HEK293 (cell line): ENCODE measurements around the gene ANAPC16.

ENCODE experiments used
- AEBP2 ChIP-seq: fragments of 450-650 bp; formaldehyde crosslinking; IDR thresholded peaks from 2 replicates; pipeline ENCODE4 v1.5.1; 2016; ENCODE audit warnings: missing biosample characterization, missing genetic modification characterization, borderline replicate concordance
- FEZF1 ChIP-seq: fragments of 450-650 bp; formaldehyde crosslinking; IDR thresholded peaks from 2 replicates; pipeline ENCODE4 v1.5.1; 2016; ENCODE audit warnings: missing biosample characterization, missing genetic modification characterization
- GFI1B ChIP-seq: fragments of 450-650 bp; formaldehyde crosslinking; IDR thresholded peaks from 2 replicates; pipeline ENCODE4 v1.5.1; 2016; ENCODE audit warnings: missing biosample characterization, missing genetic modification characterization
- KLF7 ChIP-seq: fragments of 450-650 bp; formaldehyde crosslinking; IDR thresholded peaks from 2 replicates; pipeline ENCODE4 v1.5.1; 2016; ENCODE audit warnings: missing biosample characterization, missing genetic modification characterization, borderline replicate concordance
- MYNN ChIP-seq: fragments of 450-650 bp; formaldehyde crosslinking; IDR thresholded peaks from 2 replicates; pipeline ENCODE4 v1.5.1; 2016; ENCODE audit warnings: missing biosample characterization, missing genetic modification characterization, borderline replicate concordance
- SP3 ChIP-seq: fragments of 450-650 bp; formaldehyde crosslinking; IDR thresholded peaks from 2 replicates; pipeline ENCODE4 v1.5.1; 2016; ENCODE audit warnings: missing biosample characterization, missing genetic modification characterization
- TSHZ1 ChIP-seq: fragments of 450-650 bp; formaldehyde crosslinking; IDR thresholded peaks from 2 replicates; pipeline ENCODE4 v1.5.1; 2016; ENCODE audit warnings: missing biosample characterization, missing genetic modification characterization, borderline replicate concordance
- WT1 ChIP-seq: fragments of 450-650 bp; formaldehyde crosslinking; IDR thresholded peaks from 2 replicates; pipeline ENCODE4 v1.5.1; 2016; ENCODE audit warnings: missing biosample characterization, missing genetic modification characterization
- ZBTB8A ChIP-seq: fragments of 450-650 bp; formaldehyde crosslinking; IDR thresholded peaks from 2 replicates; pipeline ENCODE4 v1.5.1; 2016; ENCODE audit warnings: missing biosample characterization, missing genetic modification characterization
- ZNF140 ChIP-seq: fragments of 450-650 bp; formaldehyde crosslinking; IDR thresholded peaks from 2 replicates; pipeline ENCODE4 v1.5.1; 2016; ENCODE audit warnings: missing biosample characterization, missing genetic modification characterization
- ZNF146 ChIP-seq: fragments of 450-650 bp; formaldehyde crosslinking; IDR thresholded peaks from 2 replicates; pipeline ENCODE4 v1.5.1; 2016; ENCODE audit warnings: missing biosample characterization, missing genetic modification characterization
- ZNF157 ChIP-seq: fragments of 450-650 bp; formaldehyde crosslinking; IDR thresholded peaks from 2 replicates; pipeline ENCODE4 v1.5.1; 2016; ENCODE audit warnings: missing biosample characterization, missing genetic modification characterization
- ZNF19 ChIP-seq: fragments of 450-650 bp; formaldehyde crosslinking; IDR thresholded peaks from 2 replicates; pipeline ENCODE4; 2016; ENCODE audit warnings: missing biosample characterization, missing genetic modification characterization, low read depth
- ZNF23 ChIP-seq: fragments of 450-650 bp; formaldehyde crosslinking; IDR thresholded peaks from 2 replicates; pipeline ENCODE4 v1.5.1; 2016; ENCODE audit warnings: missing biosample characterization, missing genetic modification characterization, borderline replicate concordance
- ZNF266 ChIP-seq: fragments of 450-650 bp; formaldehyde crosslinking; IDR thresholded peaks from 2 replicates; pipeline ENCODE4 v1.5.1; 2016; ENCODE audit warnings: missing biosample characterization, missing genetic modification characterization, low read depth
- ZNF354C ChIP-seq: fragments of 450-650 bp; formaldehyde crosslinking; IDR thresholded peaks from 2 replicates; pipeline ENCODE4 v1.5.1; 2016; ENCODE audit warnings: missing biosample characterization, missing genetic modification characterization, low read depth, borderline replicate concordance
- ZNF433 ChIP-seq: fragments of 450-650 bp; formaldehyde crosslinking; IDR thresholded peaks from 2 replicates; pipeline ENCODE4 v1.5.1; 2016; ENCODE audit warnings: missing biosample characterization, missing genetic modification characterization, low read depth
- ZNF530 ChIP-seq: fragments of 450-650 bp; formaldehyde crosslinking; IDR thresholded peaks from 2 replicates; pipeline ENCODE4 v1.5.1; 2016; ENCODE audit warnings: low read depth, missing biosample characterization, missing genetic modification characterization
- ZNF548 ChIP-seq: fragments of 450-650 bp; formaldehyde crosslinking; IDR thresholded peaks from 2 replicates; pipeline ENCODE4 v1.5.1; 2016; ENCODE audit warnings: missing biosample characterization, missing genetic modification characterization
- ZNF558 ChIP-seq: fragments of 450-650 bp; formaldehyde crosslinking; IDR thresholded peaks from 2 replicates; pipeline ENCODE4 v1.5.1; 2016; ENCODE audit warnings: missing biosample characterization, missing genetic modification characterization
- ZNF610 ChIP-seq: fragments of 450-650 bp; formaldehyde crosslinking; IDR thresholded peaks from 2 replicates; pipeline ENCODE4 v1.5.1; 2016; ENCODE audit warnings: missing biosample characterization, missing genetic modification characterization, borderline replicate concordance
- ZNF654 ChIP-seq: fragments of 450-650 bp; formaldehyde crosslinking; IDR thresholded peaks from 2 replicates; pipeline ENCODE4 v1.5.1; 2016; ENCODE audit warnings: low read depth, missing biosample characterization, missing genetic modification characterization
- ZNF664 ChIP-seq: fragments of 450-650 bp; formaldehyde crosslinking; IDR thresholded peaks from 2 replicates; pipeline ENCODE4 v1.5.1; 2016; ENCODE audit warnings: missing biosample characterization, missing genetic modification characterization
- ZNF791 ChIP-seq: fragments of 450-650 bp; formaldehyde crosslinking; IDR thresholded peaks from 2 replicates; pipeline ENCODE4 v1.5.1; 2016; ENCODE audit warnings: missing biosample characterization, missing genetic modification characterization
- ZSCAN4 ChIP-seq: fragments of 450-650 bp; formaldehyde crosslinking; IDR thresholded peaks from 2 replicates; pipeline ENCODE4 v1.5.1; 2017; ENCODE audit warnings: missing biosample characterization, missing genetic modification characterization
- TF ChIP-seq, protein P1 (sequence below): fragments of 450-650 bp; formaldehyde crosslinking; IDR thresholded peaks from 2 replicates; pipeline ENCODE4 v1.5.1; 2016; ENCODE audit warnings: missing biosample characterization, missing genetic modification characterization
- TF ChIP-seq, protein P2 (sequence below): fragments of 450-650 bp; formaldehyde crosslinking; IDR thresholded peaks from 2 replicates; pipeline ENCODE4 v1.5.1; 2016; ENCODE audit warnings: missing biosample characterization, missing genetic modification characterization

The ANAPC16 gene

DNA sequence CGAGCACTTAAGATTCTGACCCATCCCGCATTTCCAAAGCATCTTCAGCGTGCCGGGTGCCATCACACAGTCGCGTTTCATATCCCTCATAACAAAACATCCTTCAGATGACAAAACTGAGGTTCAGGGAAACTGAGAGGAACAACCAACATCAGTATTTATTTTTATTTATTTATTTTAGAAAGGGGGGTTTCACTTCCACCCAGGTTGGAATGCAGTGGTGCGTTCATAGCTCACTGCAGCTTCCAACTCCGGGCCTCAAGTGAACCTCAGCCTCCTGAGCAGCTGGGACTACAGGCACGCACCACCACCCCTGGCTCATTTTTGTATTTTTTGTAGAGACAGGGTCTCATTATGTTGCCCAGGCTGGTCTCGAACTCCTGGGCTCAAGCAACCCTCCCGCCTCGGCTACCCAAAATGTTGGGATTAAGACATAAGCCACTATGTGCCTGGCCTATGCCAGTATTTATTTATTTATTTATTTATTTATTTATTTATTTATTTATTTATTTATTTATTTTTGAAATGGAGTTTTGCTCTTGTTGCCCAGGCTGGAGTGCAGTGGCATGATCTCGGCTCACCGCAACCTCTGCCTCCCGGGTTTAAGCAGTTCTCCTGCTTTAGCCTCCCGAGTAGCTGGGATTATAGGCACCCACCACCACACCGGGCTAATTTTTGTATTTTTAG lies 33.5 kb downstream of the ANAPC16 start (continued):
- 0 out of 2 replicates have a peak, but pooled peaks have one; percentile 58 for TF ChIP-seq ZNF354C
- TF ChIP-seq ZNF266 (tag by site-specific recombination): peak; percentile 93
- peak; percentile 69; the same call in 1 of the 2 replicates for TF ChIP-seq GFI1B
- peak; percentile 38; the same call in 1 of the 2 replicates for TF ChIP-seq ZNF548 (tag by site-specific recombination)
- peak; percentile 87; the same call in 1 of the 2 replicates for TF ChIP-seq ZNF19 (tag by site-specific recombination)
- peak; percentile 76 for TF ChIP-seq ZNF791 (tag by site-specific recombination)
- TF ChIP-seq, protein P1, sequence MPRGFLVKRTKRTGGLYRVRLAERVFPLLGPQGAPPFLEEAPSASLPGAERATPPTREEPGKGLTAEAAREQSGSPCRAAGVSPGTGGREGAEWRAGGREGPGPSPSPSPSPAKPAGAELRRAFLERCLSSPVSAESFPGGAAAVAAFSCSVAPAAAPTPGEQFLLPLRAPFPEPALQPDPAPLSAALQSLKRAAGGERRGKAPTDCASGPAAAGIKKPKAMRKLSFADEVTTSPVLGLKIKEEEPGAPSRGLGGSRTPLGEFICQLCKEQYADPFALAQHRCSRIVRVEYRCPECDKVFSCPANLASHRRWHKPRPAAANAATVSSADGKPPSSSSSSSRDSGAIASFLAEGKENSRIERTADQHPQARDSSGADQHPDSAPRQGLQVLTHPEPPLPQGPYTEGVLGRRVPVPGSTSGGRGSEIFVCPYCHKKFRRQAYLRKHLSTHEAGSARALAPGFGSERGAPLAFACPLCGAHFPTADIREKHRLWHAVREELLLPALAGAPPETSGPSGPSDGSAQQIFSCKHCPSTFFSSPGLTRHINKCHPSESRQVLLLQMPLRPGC (tag by site-specific recombination): peak; percentile 43; the same call in 1 of the 2 replicates
- peak; percentile 53; the same call in 1 of the 2 replicates for TF ChIP-seq TSHZ1 (tag by site-specific recombination)
- TF ChIP-seq ZNF558 (tag by site-specific recombination): peak; percentile 93
- peak; percentile 97 for TF ChIP-seq ZNF433 (tag by site-specific recombination)
- peak; percentile 53 for TF ChIP-seq ZNF654 (tag by site-specific recombination)
- TF ChIP-seq SP3: 0 out of 2 replicates have a peak, but pooled peaks have one; percentile 32
- peak; percentile 28; the same call in 1 of the 2 replicates for TF ChIP-seq ZNF146
- TF ChIP-seq AEBP2 (tag by site-specific recombination): 0 out of 2 replicates have a peak, but pooled peaks have one; percentile 85
- 0 out of 2 replicates have a peak, but pooled peaks have one; percentile 52 for TF ChIP-seq ZNF530
- TF ChIP-seq FEZF1: peak; percentile 10; the same call in 1 of the 2 replicates
- 0 out of 2 replicates have a peak, but pooled peaks have one; percentile 14 for TF ChIP-seq ZSCAN4
- TF ChIP-seq WT1: 0 out of 2 replicates have a peak, but pooled peaks have one; percentile 21
- peak; percentile 55 for TF ChIP-seq ZNF157
- TF ChIP-seq ZNF140 (tag by site-specific recombination): peak; percentile 98
- peak; percentile 89 for TF ChIP-seq ZBTB8A
- TF ChIP-seq KLF7 (tag by site-specific recombination): peak; percentile 84; the same call in 1 of the 2 replicates
- TF ChIP-seq, protein P2, sequence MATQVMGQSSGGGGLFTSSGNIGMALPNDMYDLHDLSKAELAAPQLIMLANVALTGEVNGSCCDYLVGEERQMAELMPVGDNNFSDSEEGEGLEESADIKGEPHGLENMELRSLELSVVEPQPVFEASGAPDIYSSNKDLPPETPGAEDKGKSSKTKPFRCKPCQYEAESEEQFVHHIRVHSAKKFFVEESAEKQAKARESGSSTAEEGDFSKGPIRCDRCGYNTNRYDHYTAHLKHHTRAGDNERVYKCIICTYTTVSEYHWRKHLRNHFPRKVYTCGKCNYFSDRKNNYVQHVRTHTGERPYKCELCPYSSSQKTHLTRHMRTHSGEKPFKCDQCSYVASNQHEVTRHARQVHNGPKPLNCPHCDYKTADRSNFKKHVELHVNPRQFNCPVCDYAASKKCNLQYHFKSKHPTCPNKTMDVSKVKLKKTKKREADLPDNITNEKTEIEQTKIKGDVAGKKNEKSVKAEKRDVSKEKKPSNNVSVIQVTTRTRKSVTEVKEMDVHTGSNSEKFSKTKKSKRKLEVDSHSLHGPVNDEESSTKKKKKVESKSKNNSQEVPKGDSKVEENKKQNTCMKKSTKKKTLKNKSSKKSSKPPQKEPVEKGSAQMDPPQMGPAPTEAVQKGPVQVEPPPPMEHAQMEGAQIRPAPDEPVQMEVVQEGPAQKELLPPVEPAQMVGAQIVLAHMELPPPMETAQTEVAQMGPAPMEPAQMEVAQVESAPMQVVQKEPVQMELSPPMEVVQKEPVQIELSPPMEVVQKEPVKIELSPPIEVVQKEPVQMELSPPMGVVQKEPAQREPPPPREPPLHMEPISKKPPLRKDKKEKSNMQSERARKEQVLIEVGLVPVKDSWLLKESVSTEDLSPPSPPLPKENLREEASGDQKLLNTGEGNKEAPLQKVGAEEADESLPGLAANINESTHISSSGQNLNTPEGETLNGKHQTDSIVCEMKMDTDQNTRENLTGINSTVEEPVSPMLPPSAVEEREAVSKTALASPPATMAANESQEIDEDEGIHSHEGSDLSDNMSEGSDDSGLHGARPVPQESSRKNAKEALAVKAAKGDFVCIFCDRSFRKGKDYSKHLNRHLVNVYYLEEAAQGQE (tag by site-specific recombination): peak; percentile 89
- peak; percentile 77 for TF ChIP-seq ZNF610 (tag by site-specific recombination)
- peak; percentile 88 for TF ChIP-seq ZNF664 (tag by site-specific recombination)
- peak; percentile 56; the same call in 1 of the 2 replicates for TF ChIP-seq MYNN
- TF ChIP-seq ZNF23 (tag by site-specific recombination): 0 out of 2 replicates have a peak, but pooled peaks have one; percentile 30
